DMS79 (cell line): ENCODE measurements around the gene CLMN.
A peak's percentile ranks its signal among the peaks of the same experiment; 100 is the strongest.

Experiments used
- DNase-seq: peaks from one replicate; lab custom pipeline; 2025; lab: John Stamatoyannopoulos, UW

CLMN gene

DNA sequence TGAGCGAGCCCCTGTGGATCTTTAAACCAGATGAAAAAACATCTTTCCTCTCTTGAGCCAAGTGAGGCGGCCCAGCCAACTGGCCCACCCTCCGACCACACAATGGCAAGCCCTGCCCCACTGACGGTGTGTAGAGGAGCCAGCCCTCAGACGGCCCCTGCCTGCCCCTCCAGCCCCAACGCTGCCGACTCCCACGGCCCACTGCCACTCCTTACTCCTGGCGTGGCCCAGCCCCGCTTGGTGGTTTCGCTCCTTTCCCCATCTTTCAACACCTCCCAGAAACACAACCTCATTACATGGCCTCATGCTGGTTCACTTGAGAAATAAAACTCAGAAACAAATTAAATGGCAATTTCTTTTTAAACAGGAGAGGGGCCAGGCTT, 81.8 kb downstream of the CLMN start:
- DNase-seq: no peak

- DNase-seq: no peak
Measured at GRCh38 chr14:95237121-95237957, 82.4 kb downstream of the CLMN start.

DNA sequence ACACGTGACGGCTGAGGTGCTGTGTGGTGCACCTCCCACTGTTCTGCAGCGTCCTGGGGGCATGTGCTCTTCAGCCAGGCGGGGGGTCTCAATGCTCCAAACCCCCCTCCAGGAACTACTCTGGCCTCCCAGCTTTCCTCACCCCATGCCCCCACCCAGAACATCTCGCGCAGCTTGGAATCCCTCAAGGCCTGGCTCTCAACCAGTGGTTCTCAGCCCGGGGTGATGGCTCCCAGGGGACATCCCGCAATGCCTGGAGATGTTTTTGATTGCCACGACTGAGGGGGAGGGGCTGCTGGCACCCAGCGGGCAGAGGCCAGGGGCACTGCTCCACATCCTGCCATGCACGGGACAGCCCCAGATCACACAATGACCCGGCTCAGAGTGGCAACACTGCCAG, 83.5 kb downstream of the CLMN start:
- DNase-seq: no peak

DNA sequence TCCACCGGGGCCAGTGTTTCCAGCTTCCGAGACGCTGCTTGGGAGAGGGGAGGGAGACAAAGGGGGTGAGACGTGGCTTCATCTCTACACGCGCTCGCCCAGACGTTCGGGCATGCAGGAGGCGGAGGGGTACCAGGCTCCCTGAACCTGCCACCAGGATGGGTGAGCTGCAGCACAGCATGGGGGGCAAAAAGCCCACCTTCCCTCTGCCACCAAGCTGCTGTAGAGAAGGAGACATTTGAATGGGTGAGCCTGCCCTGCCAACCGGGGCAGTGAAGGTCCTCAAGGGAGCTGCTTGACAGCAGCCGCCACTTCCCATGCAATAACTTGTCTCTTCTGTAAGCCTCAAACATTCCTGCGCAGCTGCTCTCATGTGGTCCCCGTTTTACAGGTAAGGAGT, 83.9 kb downstream of the CLMN start:
- DNase-seq: no peak

DNA sequence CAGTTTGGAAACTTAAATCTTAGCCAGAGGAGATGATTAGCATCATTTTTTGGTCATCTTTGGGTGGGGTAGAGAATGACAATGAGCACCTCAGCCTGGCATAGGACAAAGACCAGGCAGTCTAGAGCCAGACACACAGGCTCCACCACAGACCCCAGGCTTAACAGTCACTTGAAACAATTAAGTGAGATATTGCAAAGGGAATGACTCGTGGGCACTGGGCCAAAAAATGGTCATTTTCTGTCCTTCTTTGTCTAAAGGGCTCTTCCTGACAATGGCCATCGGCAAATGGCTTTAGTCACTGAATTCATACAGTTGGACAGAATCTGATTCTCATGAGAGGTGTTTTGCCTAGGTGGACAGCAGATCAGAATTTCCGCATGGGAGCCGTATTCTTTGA, 84.4 kb downstream of the CLMN start:
- DNase-seq: no peak

GRCh38 chr14:95234426-95234825, 85.3 kb downstream of the CLMN start:
- no peak for DNase-seq

GRCh38 chr14:95233702-95234241, 85.9 kb downstream of the CLMN start:
- DNase-seq: no peak

- no peak for DNase-seq
Measured at GRCh38 chr14:95232894-95233584, 86.7 kb downstream of the CLMN start.

DNA sequence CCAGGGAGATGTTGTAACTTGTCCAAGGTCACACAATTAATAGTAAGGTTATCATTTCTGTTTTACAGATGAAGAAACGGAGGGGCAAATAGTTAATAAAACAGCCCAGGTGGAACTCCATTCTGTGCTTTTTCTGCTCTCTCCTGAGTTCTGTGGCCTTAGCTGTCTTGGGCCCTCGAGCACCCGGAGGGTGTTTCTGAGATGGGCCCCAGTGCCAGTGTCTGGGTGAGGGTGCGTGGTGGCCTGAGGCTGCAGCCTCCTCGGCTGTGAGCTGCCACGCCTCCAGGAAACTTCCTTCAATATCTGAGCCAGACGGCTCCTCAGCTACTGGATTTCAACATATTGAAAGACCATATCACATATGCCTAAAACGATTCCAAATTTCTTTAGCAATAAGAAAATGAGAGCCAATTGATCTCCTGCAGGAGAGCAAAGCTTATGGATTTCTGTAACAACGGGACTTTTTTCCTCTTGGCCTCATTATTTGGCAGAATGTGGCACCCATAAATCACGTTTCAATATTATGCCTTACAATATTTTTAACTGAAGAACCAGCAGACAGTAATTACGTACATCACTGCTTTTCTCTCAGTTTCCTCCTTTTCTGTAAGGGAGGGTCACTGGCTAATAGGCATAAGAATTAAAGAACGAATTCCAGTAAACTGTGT, 87.6 kb downstream of the CLMN start:
- no peak for DNase-seq

DNA sequence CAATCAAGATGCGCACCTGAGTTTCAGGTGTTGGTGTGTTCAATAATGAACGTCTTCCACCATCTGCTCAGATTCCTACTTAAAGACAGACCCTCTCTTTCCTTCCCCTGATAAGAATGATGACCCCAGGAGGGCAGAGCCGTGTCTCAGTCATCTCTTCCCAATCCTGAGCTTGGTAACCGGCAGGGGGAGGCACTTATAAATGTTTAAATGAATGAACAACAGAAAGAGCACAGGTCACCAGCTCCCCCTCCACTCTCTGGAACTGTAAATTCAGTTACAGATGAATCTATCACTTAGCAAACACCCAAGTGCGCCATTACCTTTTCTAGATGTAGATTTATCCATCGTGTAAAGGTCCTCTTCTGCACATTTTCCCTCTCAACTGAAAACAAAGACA, 90.0 kb downstream of the CLMN start:
- DNase-seq: no peak

DNA sequence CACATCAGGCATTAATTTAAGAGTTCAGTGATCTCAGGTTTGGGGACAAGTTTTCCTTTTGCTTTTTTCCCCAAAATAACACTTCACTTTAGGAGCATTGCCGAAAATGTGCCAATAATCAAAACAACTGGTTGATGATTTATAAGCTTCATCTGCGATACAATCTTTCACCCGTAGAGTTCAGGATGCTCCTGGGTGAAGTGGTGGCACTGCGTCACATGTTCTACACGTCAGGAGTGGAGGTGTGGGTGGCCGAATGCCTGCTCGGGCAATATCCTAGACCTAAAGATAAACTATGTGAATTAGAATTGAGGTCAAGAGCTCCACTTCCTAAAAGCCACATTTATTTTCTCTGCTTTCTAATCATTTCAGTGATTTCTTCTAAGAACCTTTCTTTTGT, 91.5 kb downstream of the CLMN start:
- DNase-seq: no peak

DNA sequence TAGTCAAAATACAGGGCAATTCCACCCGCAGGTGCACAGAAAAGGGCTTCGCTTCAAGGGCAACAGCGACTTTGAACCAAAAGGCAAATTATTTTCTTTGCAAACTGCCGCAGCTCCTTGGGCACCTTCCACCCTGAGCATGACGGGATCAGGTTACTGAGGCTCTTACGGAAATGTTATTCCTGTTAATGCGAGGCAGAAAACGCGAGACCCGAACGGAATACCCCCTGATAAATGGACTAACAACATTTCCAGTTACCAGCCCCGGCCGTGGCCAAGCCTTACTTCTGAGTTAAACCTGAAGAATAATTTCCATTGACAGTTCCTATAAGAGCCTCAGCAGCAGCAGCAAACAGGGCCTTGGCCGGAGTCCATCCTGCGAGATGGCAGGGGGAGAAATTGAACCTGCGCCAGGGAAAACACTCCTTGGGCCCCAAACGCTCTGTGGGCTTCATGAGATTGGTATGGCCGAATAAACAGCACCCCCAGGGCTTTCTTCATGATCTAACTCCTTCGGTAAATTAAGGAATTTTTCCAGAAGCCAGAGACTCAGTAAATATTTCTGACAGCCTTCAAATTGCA, 92.3 kb downstream of the CLMN start:
- peak; percentile 74 for DNase-seq

DNA sequence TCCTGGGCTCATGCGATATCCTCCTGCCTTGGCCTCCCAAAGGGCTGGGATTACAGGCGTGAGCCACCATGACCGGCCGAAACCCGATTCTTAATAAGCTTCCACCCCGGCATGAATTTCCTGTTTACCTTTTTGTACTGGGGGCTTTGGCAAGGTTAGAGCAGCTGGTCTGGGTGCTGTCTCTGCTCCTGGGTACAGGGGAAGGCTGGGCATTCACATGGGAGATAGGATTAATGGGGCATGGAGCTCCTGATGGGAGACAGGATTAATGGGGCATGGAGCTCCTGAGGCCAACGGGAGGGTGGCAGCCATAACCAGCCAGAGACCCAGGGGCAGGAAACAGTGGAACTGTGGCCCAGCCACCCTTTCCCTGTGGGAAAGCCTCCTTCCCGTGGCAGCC, 92.9 kb downstream of the CLMN start:
- peak; percentile 80 for DNase-seq

GRCh38 chr14:95225251-95225887, 94.3 kb downstream of the CLMN start:
- DNase-seq: no peak

- peak; percentile 48 for DNase-seq
Measured at GRCh38 chr14:95222870-95223398, 96.8 kb downstream of the CLMN start.

DNA sequence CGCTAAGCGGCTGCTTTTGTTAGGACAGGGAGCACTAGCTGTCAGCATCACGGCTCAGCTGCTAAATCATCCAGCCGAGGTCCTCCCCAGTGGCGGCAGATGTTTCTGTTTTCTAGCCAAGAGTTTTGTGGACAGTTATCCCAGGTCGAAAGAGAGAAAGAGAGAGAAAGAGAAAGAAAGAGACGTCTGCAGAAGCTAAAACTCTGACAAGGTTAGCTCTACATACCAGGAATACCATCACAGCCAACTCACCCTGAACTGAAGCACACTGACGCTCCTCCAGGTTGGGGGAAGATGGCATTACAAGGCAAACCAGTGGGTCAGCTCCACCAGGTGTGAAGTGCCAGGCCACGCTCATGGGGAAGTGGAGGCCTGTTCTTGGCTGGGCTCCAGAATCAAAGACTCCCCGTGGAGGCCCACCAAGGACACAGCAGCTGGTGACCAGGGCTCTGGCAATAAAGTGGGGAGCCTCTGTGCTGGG, 97.5 kb downstream of the CLMN start:
- DNase-seq: no peak

- DNase-seq: no peak
Measured at GRCh38 chr14:95221531-95221930, 98.2 kb downstream of the CLMN start.

DNA sequence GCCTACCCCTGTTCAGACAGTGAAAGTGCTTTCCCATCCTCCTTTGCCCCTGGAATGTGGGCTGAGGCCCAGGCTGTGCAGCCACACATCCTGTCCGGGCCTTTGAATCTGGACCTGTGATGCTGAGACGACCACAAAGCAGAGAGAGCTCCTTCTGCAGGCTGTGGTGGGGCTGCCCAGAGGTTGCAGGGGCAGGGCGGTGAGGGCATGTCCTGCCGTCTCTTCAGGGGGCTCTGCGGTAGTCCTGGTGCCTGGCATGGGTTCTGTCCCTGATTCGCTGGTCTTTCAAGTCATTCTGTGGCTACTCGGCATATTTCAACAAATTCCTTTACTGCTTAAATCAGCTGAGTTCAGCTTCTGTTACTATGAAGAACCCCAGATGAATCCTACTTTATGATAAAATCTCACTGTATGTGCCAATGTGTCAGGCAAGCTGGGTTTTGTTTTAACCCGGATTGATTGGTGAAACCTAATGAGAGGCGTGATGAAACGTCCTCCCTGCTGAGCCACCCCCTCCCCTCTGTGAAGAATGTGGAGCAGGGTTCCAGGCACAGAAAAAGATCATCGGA, 99.0 kb downstream of the CLMN start:
- DNase-seq: no peak

DNA sequence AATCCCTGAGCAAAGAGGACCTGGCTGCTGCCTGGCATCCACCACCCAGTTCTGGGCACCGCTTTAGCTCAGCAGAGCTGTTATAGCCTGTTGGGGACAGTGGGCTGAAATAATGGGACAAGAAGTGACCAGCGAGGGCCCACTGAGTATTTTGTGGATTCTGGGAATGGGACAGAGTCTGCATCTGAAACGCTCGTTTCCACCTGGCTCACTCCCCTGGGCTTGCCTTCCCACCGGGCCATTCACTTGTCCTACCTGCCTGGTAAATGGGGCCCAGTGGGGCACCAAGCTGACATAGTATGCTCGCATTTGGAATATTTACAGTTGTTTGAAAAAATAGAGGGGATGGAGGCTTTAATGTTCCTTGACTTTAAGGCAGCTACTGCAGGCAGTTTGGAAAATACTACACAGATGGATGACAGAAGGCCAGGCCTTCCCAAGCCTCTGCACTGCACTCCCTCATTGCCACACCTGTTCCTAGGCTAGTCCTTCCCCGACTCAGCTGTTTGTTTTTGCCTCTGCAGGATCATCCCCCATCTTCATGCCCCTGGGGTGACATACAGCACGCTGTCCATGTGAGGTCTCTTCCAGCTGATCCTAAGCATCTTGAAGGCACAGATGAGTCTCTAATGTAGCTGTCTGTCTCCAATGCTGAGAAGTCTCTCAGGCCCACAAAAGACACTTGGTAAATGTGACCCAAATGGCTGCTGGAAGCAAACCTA, 101.1 kb downstream of the CLMN start:
- DNase-seq: no peak

GRCh38 chr14:95218006-95218405, 101.7 kb downstream of the CLMN start:
- no peak for DNase-seq
